Urinary bladder (tissue), 4 donors: Measurements from ENCODE around the gene POP4. TPM values are rescaled to one million over a fixed set of nuclear protein-coding genes. Genes with fewer than 3 reads are reported as not detected.
A peak's percentile ranks its signal among the peaks of the same experiment; 100 is the strongest.

Experiments used
- DNase-seq: peaks from one replicate; pipeline ENCODE4 v3.0.0-alpha.2; 2015; ENCODE audit errors: extremely low spot score
- H3K27ac ChIP-seq: one replicate; pipeline ENCODE4 v1.5.1; 2013; ENCODE audit warnings: low read depth, mild to moderate bottlenecking, moderate library complexity
- H3K36me3 ChIP-seq: one replicate; pipeline ENCODE4 v1.6.1; 2013; ENCODE audit warnings: mild to moderate bottlenecking, moderate library complexity; ENCODE audit not compliant: insufficient read depth
- H3K4me1 ChIP-seq: one replicate; pipeline ENCODE4 v1.6.1; 2013; ENCODE audit warnings: mild to moderate bottlenecking, moderate library complexity; ENCODE audit not compliant: insufficient read depth
- H3K4me3 ChIP-seq: one replicate; pipeline ENCODE4 v1.5.1; 2013; ENCODE audit warnings: low read depth, low read length
- WGBS: extraction: QIAGEN DNeasy Blood & Tissue Kit; methylation state at CpG from one replicate; pipeline ENCODE4 v1.1.7; 2013; 5-methylcytosine and 5-hydroxymethylcytosine counted together
- polyA plus RNA-seq: library from polyadenylated mRNA; stranded (reverse); fragments of 200-250 nt; gene quantifications from one replicate; pipeline ENCODE4 v1.2.3, GENCODE V29; 2013
- total RNA-seq: library from RNA; depleted of rRNA; stranded (reverse); fragments of >200 nt; gene quantifications from one replicate; pipeline ENCODE4 v1.2.3, GENCODE V29; 2014
- donor health status: healthy with polysubstance abuse.
- donor health status: healthy.

Gene POP4
- total and polyA plus RNA-seq, 2 donors, result 66.9 to 82.4 TPM

DNA sequence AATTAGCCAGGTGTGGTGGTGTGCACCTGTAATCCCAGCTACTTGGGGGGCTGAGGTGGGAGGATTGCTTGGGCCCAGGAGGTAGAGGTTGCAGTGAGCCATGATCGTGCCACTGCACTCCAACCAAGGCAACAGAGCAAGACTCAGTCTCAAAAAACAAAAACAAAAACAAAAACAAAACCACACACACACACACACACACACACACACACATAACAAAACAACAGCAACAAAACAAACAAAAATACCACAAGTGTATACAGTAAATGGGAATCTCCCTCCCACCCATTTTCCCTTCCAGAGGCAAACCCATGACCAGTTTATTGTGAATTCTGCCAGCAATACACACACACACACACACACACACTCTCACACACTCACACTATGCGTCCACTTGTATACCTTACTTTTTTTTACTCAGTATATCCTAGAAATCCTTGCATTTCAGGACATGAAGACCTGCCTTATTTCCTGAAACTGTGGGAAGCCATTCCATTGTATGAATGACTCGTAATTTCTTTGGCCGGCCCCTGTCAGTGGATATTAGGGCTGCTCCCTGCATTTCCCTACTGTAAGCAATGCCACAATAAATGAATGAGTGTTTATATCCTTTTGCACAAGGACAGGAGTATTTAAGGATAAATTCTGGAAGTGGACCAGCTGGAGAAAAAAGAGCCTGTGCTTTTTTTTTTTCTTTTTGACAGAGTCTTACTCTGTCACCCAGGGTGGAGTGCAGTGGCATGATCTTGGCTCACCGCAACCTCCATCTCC lies 52.3 kb downstream of the POP4 start:
- DNase-seq, result no peak
- Histone ChIP-seq H3K4me1 (no peaks in the 10 kb centered on the region), H3K27ac (no peak overlapping the region), H3K4me3 (no peak overlapping the region), H3K36me3 (no peaks in the 10 kb centered on the region)
- WGBS, result 63% methylated on average over 5 of the region's 5 CpGs

DNA sequence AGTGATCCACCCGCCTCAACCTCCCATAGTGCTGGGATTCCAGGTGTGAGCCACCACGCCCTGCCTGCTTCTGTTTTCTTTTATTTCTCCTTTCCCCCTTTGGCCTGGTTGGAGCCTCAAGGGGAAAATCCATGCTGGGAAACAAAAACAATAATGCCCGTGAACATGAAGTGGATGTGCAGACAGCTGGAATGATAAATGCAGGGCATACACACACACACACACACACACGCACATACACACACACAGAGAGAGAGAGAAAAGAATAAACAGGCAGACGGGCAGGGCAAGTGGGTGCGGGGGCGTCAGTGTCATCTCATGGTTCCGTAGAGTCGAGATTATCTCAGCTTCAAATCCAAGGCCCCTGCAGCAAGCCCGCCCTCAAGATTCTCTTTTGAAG lies 54.8 kb downstream of the POP4 start:
- WGBS, result 33% methylated on average over 10 of the region's 10 CpGs
- no peaks in the 10 kb centered on the region for H3K36me3 ChIP-seq
- no peak for DNase-seq
- H3K4me1 ChIP-seq, result no peaks in the 10 kb centered on the region
- no peak overlapping the region for H3K4me3 ChIP-seq
- no peak overlapping the region for H3K27ac ChIP-seq

DNA sequence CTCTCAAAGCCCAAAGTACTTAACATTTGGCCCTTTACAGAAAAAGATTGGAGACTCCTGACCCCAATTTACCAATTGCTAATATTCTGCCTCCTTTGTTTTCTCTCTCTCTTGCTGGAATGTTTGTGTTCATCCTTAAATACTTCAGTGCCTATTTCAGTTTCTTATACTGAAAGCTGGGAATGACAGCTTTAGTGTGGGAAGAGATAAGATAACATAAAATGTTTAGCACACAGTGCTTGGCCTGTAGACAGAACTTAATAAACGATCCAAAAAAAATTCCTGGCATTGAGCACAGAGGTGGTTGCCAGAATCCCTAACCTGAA lies 56.2 kb downstream of the POP4 start:
- H3K27ac ChIP-seq, result peak overlapping the region; percentile 43
- H3K4me3 ChIP-seq, result no peak overlapping the region
- H3K4me1 ChIP-seq, result no peaks in the 10 kb centered on the region

DNA sequence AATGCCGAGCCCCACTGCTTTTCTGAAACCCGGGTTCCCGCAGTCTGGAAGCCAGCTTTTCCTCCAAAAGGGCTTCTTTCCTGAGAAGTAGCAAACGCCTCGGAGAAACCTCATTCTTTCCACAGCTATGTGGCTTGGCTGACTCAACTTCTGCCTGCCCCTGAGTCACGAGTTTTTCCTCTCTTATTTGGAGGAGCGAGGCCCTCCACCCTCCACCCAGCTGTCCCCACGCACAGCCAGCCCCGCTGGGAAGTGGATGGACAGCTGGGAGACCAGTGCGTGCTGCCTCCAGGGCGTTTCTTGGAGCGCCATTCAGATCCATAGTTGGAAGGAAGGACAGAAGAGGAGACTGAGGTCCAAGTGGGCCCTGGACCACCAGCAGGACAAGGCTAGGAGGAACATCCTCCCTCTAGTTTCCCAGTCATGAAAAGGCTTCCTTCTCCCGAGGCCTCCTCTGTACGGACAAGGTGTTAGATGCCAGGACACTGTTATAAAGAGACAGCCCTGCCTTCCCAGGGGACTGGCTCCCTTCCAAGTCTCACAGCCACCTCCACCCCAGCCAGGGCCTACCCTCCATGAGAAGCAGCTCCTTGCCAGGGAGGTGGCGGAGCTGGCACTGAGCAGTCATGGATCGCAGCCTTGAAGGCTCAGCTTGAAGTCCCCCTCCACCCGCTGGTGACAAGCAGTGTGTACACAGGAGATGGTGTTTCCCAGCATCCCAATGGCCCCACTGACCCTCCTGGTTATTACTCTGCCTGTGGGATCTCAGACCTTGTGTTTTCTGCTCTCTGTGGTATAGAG lies 56.7 kb downstream of the POP4 start:
- H3K4me1 ChIP-seq, result no peaks in the 10 kb centered on the region
- H3K27ac ChIP-seq, result peak overlapping the region; percentile 43
- 21% methylated on average over 17 of the region's 17 CpGs for WGBS
- no peak overlapping the region for H3K4me3 ChIP-seq
- no peaks in the 10 kb centered on the region for H3K36me3 ChIP-seq
- DNase-seq, result no peak

More for the DNA sequence above, 56.2 kb downstream of the POP4 start:
- DNase-seq, result no peak
- WGBS, result 9% methylated on average over 1 of the region's 1 CpG
- H3K36me3 ChIP-seq, result no peaks in the 10 kb centered on the region

DNA sequence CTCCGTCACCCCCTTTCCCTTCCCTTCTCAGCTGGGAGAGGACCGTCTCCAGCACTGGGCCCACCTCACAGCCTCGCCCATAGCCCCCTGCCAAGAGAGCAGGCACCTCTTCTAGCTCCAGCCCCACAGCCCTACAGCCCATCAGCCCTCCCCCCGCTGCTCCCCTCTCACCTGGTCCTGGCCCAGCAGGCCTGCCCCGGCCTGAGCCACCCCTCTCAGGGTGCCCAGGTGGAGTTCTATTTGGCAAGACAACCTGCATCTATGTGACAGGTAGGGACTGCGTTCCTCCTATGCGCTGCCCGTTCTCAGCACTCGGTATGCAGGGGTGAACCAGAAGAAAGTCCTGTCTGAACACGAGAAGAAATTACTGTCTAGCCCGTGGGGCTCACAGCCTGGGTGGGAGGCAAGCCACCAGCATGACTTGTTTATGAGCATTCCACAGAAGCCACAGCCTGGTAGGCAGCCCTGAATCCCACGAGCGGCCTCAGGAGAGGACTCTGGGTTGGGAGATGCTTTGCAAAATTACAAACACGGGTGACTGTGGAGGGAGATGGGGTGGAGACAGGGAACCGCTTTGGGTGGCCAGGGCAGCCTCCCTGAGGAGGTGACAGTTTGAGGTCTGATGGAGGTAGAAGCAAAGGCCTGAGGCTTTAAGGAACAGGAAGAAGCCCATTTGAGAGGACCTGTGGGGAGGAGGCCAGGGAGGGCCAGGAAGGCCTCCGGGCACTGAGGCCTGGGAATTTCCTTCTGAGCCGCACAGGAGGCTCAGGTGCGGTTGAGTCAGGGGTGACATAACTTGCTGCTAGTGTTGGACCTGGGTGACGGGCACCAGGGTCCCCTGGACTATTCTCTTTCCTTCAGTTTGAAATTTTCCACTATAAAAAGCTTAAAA lies 58.0 kb downstream of the POP4 start:
- WGBS, result 75% methylated on average over 19 of the region's 19 CpGs
- Histone ChIP-seq H3K36me3 (no peaks in the 10 kb centered on the region), H3K4me3 (no peak overlapping the region), H3K27ac (peak overlapping the region; percentile 77), H3K4me1 (no peaks in the 10 kb centered on the region)
- DNase-seq, result no peak

DNA sequence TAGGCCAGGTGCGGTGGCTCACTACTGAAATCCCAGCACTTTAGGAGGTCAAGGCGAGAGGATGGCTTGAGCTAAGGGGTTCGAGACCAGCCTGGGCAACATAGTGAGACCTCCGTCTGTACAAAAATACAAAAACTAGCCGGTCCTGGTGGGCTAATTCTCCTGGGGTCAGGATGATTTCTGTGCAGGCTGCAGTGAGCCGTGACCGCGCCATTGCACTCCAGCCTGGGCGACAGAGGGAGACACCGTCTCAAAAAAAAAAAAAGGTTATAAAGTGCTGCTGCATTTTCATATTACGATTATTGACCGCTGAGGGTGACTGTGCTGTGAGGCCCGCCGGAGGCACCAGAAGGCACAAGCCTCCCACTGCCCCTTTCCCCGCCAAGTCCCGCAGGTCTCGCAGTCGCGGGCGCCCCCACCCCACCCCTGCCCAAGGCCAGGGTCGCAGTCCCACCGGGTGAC lies 58.7 kb downstream of the POP4 start:
- H3K4me1 ChIP-seq, result no peaks in the 10 kb centered on the region

DNA sequence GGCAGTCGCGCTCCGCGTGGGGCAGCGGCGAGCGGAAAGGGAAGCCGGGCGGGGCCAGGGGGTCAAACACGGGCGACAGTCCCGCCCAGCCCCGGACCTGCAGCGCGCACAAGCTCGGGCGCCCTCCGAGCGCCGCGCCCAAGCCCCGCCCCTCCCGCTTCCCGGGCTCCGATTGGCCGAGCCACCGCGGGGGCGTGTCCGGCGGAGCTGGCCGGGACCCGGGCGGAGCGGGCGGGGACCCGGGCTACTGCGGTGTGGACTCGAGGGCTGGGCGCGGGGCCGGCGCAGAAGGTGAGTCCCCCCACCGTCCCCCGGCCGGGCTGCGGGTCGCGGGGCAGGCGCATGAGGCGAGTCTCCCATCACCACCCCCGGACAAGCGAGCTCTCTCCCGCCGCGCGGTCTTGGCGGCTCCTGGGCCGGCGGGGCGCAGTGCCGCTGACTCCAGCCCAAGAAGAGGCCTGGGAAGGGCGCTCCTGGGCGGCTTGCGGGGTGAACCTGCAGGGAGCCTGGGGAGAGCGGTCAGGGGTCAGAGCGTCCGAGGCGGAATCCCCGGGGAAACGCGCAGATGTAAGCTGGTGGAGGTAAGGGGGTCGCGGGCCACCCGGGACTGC lies 59.2 kb downstream of the POP4 start, which contains the start of gene PLEKHF1:
TSS of gene PLEKHF1 (plus strand) at position 247 of the 611 bp plus-strand sequence. CDS start 8,379 bp downstream, outside the sequence.
- Histone ChIP-seq H3K4me3 (peak within 1 kb of the TSS; percentile 84), H3K27ac (peak within 1 kb of the TSS; percentile 84), H3K36me3 (no peaks in the 10 kb centered on the region), H3K4me1 (no peaks in the 10 kb centered on the region)
- DNase-seq, result no peak
- WGBS, result under 1% methylated on average over 75 of the region's 75 CpGs

More for the DNA sequence above, 58.7 kb downstream of the POP4 start:
- 34% methylated on average over 22 of the region's 22 CpGs for WGBS
- DNase-seq, result no peak
- peak overlapping the region; percentile 78 for H3K27ac ChIP-seq
- H3K36me3 ChIP-seq, result no peaks in the 10 kb centered on the region
- peak overlapping the region; percentile 84 for H3K4me3 ChIP-seq

DNA sequence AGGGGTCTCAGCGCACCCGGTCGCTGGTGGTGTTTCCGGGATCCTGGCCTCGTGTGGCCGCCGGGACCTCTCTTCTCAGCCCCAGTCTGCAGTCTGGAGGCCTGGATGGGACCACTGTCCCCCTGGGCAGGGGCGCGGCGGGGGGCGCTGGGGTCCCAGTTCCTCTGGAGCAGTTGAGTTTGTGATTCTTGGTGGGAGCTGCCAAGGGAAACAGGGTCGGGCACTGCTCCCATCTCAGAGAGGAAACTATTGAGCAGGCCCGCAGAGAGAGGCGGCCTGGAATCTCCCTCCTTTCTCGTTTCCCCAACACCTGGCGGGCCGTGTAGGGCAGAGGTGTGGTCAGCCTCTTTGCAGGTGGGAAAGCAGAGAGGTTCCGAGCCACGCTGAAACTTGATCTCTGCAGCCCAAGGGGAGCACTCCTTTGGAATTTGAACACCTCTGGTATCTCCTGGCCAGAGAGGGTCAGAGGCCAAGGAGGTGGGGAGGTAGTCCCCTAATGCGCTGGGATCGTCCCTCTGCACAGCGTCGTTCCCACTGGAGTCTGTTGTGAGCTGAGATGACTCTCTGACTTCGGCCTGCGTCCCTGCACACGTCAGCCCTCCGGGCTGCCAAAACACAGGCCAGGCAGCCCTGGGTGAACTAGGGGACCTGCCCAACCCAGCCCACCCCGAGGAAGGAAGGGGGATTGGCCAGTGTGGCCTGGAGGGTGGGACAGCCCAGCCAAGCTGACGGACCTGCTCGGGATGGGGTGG lies 59.9 kb downstream of the POP4 start:
- no peaks in the 10 kb centered on the region for H3K4me1 ChIP-seq
- no peak for DNase-seq
- peak overlapping the region; percentile 84 for H3K4me3 ChIP-seq
- 5% methylated on average over 30 of the region's 30 CpGs for WGBS
- no peaks in the 10 kb centered on the region for H3K36me3 ChIP-seq
- H3K27ac ChIP-seq, result peak overlapping the region; percentile 84

Other genes starting within 250 kb of the POP4 start
- gene VSTM2B, start 80.3 kb upstream of the POP4 start, total RNA-seq, result not detected
- not detected for gene VSTM2B, start 80.3 kb upstream of the POP4 start, polyA plus RNA-seq
- gene PLEKHF1, start 59.2 kb downstream of the POP4 start, total RNA-seq, result 13.4 TPM
- 30.8 TPM for gene PLEKHF1, start 59.2 kb downstream of the POP4 start, polyA plus RNA-seq
- 20.8 TPM for gene C19orf12, start 109.0 kb downstream of the POP4 start, total RNA-seq
- gene C19orf12, start 109.0 kb downstream of the POP4 start, polyA plus RNA-seq, result 26.5 TPM
- 3.8 TPM for gene CCNE1, start 205.7 kb downstream of the POP4 start, total RNA-seq
- 2.2 TPM for gene CCNE1, start 205.7 kb downstream of the POP4 start, polyA plus RNA-seq